IMR-90 (cell line): ENCODE measurements around the gene CHORDC1.

ENCODE experiments used
- BHLHE40 ChIP-seq: fragments of 150-350 bp; IDR thresholded peaks from 2 replicates; pipeline ENCODE4 v1.6.1; 2016; ENCODE audit warnings: mild to moderate bottlenecking, low read depth, low read length
- CHD1 ChIP-seq: IDR thresholded peaks from 2 replicates; pipeline ENCODE4 v1.6.1; 2012; ENCODE audit warnings: low read depth, low read length, improper control_type of control experiment
- CTCF ChIP-seq: conservative IDR thresholded peaks from 2 replicates; pipeline ENCODE4 v1.5.1; 2012; ENCODE audit warnings: mild to moderate bottlenecking, low read depth, low read length, improper control_type of control experiment
- ELK1 ChIP-seq: fragments of 150-350 bp; IDR thresholded peaks from 2 replicates; pipeline ENCODE4 v1.6.1; 2016; ENCODE audit warnings: low read depth, mild to moderate bottlenecking, low read length, moderate library complexity, borderline replicate concordance
- MAFK ChIP-seq: IDR thresholded peaks from 2 replicates; pipeline ENCODE4 v1.6.1; 2012; ENCODE audit warnings: low read depth, low read length, improper control_type of control experiment
- MAZ ChIP-seq: IDR thresholded peaks from 2 replicates; pipeline ENCODE4 v1.6.1; 2012; ENCODE audit warnings: low read depth, mild to moderate bottlenecking, low read length, improper control_type of control experiment, moderate library complexity, borderline replicate concordance
- POLR2A ChIP-seq: IDR thresholded peaks from 2 replicates; pipeline ENCODE4 v1.6.1; 2012; ENCODE audit warnings: mild to moderate bottlenecking, low read depth, low read length
- RAD21 ChIP-seq: IDR thresholded peaks from 2 replicates; pipeline ENCODE4 v1.6.1; 2012; ENCODE audit warnings: low read length, improper control_type of control experiment
- RFX5 ChIP-seq: IDR thresholded peaks from 2 replicates; pipeline ENCODE4 v1.8.0; 2012; ENCODE audit warnings: low read depth, mild to moderate bottlenecking, low read length, moderate library complexity
- USF2 ChIP-seq: fragments of 150-350 bp; IDR thresholded peaks from 2 replicates; pipeline ENCODE4 v1.6.1; 2017; ENCODE audit warnings: mild to moderate bottlenecking, antibody characterized with exemption, low read length, low read depth

- no peak for TF ChIP-seq POLR2A
- TF ChIP-seq RAD21, result no peak
- TF ChIP-seq CTCF, result no peak
- TF ChIP-seq BHLHE40, result no peak
- TF ChIP-seq CHD1, result no peak
- TF ChIP-seq ELK1, result no peak
- no peak for TF ChIP-seq MAZ
- TF ChIP-seq USF2, result no peak
- TF ChIP-seq RFX5, result no peak
- no peak for TF ChIP-seq MAFK
These were observed 6.9 kb upstream of the CHORDC1 start for GRCh38 chr11:90229791-90230190.
